ENCODE data around the gene PIP5K1B.

DNA sequence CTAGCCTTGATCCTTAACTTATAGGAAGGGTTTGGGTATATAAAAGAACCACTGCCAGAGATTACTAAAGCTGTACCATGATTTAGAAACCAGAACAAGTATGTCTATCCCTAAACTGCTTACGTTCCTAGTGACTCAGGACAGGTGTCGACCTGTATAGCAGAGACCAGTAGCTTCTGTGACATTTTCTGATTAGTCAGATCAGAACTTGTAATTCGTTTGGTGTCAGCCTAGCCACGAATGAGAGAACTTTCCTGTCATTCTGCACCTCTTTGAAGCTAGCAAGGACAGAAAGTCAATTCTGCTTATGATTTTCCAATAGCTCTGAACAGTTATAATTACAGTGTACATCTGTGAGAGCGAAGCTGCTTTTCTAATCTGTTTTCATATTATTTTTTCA is 269.4 kb downstream of the PIP5K1B start:
- TF ChIP-seq POLR2A (IDR thresholded peaks at IDR 0.05; ENCODE audit: low read depth, low read length): peak; percentile 28; the same call in 1 of the 2 replicates
- peak; percentile 47; the same call in 1 of the 2 replicates for TF ChIP-seq POLR2AphosphoS5 (IDR thresholded peaks at IDR 0.05; ENCODE audit: low read depth, low read length)
- TF ChIP-seq TAF1 (IDR thresholded peaks at IDR 0.05; ENCODE audit: borderline replicate concordance, low read depth, low read length): no peak
